ENCODE results near the gene FXN.

DNA sequence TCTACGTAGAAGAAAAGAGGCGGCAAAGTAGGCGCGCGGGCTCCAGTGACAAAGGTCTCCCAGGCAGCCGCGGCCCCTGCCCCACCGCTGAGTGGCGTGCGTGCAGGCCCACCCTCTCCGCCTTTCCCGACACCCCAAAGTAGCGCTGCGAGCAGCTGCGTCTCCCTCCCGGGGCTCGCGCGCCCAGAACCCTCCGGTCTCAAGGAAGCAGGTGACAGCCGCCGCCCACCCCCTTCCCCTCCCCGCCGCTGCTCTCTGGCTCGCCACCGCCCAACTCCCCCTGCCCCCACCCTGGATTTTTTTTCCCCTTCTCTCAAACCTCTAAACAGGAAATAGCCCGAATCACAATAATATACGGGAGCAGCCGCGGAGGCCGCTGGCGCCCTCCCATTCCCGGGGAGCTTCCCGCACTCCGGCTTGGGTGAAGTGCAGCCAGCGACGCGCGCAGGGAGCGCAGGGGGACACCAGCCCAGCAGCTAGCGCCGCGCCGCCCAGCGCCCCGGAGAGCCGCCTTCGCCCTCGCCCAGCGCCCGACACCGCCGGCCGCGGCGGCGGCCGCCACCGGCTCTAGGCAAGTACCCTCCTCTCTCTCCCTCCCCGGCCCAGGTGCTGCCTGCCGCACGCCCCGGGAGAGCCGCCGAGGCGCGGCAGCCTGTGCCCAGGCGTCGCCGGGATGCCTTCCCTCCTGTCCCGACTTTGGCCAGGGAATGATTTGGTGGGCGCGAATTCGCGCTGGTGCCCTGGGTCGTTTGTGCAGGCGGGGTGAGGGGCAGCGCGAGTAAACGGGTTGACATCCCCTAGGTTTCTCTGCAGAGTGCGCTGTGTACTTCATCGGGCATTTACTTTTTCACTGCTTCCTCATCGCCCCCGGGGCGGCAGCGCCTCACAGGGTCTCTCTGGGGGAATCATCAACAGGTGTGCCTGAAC, 85.9 kb downstream of the FXN start:
- TF ChIP-seq, protein P1, sequence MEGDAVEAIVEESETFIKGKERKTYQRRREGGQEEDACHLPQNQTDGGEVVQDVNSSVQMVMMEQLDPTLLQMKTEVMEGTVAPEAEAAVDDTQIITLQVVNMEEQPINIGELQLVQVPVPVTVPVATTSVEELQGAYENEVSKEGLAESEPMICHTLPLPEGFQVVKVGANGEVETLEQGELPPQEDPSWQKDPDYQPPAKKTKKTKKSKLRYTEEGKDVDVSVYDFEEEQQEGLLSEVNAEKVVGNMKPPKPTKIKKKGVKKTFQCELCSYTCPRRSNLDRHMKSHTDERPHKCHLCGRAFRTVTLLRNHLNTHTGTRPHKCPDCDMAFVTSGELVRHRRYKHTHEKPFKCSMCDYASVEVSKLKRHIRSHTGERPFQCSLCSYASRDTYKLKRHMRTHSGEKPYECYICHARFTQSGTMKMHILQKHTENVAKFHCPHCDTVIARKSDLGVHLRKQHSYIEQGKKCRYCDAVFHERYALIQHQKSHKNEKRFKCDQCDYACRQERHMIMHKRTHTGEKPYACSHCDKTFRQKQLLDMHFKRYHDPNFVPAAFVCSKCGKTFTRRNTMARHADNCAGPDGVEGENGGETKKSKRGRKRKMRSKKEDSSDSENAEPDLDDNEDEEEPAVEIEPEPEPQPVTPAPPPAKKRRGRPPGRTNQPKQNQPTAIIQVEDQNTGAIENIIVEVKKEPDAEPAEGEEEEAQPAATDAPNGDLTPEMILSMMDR (IDR thresholded peaks at IDR 0.05) = no peak
- no peak for TF ChIP-seq EZH2 (IDR thresholded peaks at IDR 0.05; ENCODE audit: borderline replicate concordance, insufficient read depth, low read depth, low read length, poor library complexity, severe bottlenecking)

All from B cell (primary cell).